ENCODE measurements around the gene ZNF521.

Gene ZNF521

DNA sequence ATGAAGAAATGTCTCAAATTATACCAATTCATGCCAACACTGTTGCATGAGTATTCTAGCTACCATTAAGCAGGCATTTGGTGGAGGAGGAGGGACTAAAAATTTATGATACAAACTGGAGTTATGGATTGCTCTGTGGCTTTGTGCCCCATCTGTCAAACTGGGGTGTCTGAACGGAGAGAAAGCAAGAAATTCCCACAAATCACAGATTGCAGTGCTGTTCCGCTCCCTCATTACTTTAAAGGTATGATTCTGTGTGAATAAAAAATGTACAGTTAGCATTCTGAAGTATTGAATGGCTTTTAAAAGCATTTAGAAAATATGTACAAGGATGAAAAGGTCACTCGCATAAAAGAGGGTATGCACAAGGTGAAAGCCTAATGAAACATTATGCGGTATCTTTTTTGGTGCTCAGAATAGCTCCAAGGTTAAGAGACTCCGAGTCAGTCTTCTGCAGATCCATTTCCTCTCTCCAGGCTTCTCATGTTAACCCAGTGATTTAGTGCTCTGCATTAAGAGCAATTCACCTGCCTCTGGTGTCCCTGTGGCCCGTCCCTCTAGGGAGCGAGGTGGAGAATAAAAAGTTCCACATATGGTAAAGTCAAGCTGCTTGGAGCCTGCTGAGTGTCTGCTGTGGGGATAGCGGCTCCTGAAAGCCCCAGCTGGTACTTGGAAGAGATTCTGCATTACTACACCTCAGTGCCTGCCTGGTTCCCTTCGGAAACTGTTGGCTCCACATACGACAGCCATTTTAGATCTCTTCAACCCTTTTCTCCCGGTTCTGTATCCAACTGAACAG lies 184.2 kb downstream of the ZNF521 start:
- Histone ChIP-seq H3K4me3 (ENCODE audit: insufficient read length, low read depth) (no peak overlapping the region), H3K9me3 (ENCODE audit: insufficient read depth, low read length) (no peaks in the 10 kb centered on the region), H3K36me3 (ENCODE audit: insufficient read depth, insufficient read length, low read length) (no peaks in the 10 kb centered on the region), H3K4me1 (ENCODE audit: insufficient read depth, insufficient read length) (no peaks in the 10 kb centered on the region), H3K9ac (ENCODE audit: insufficient read length, low read depth) (no peak overlapping the region), H3K27me3 (ENCODE audit: insufficient read depth, insufficient read length) (no peaks in the 10 kb centered on the region)
- DNase-seq (ENCODE audit: low read depth, low spot score), result no peak
- TF ChIP-seq SUZ12 (IDR thresholded peaks at IDR 0.05; ENCODE audit: extremely low read depth, insufficient read depth, insufficient read length) (no peak), YY1 (IDR thresholded peaks at IDR 0.05; ENCODE audit: insufficient read depth, insufficient read length) (no peak), ZNF274 (IDR thresholded peaks at IDR 0.05; ENCODE audit: low read depth, low read length) (no peak)

GRCh38 chr18:25166113-25166512 lies 185.9 kb downstream of the ZNF521 start:
- Histone ChIP-seq H3K4me3 (ENCODE audit: insufficient read length, low read depth) (no peak overlapping the region), H3K9ac (ENCODE audit: insufficient read length, low read depth) (no peak overlapping the region), H3K9me3 (ENCODE audit: insufficient read depth, low read length) (no peaks in the 10 kb centered on the region), H3K27me3 (ENCODE audit: insufficient read depth, insufficient read length) (no peaks in the 10 kb centered on the region), H3K4me1 (ENCODE audit: insufficient read depth, insufficient read length) (no peaks in the 10 kb centered on the region), H3K36me3 (ENCODE audit: insufficient read depth, insufficient read length, low read length) (no peaks in the 10 kb centered on the region)
- TF ChIP-seq SUZ12 (IDR thresholded peaks at IDR 0.05; ENCODE audit: extremely low read depth, insufficient read depth, insufficient read length) (no peak), YY1 (IDR thresholded peaks at IDR 0.05; ENCODE audit: insufficient read depth, insufficient read length) (no peak), ZNF274 (IDR thresholded peaks at IDR 0.05; ENCODE audit: low read depth, low read length) (no peak)
- DNase-seq (ENCODE audit: low read depth, low spot score), result no peak

DNA sequence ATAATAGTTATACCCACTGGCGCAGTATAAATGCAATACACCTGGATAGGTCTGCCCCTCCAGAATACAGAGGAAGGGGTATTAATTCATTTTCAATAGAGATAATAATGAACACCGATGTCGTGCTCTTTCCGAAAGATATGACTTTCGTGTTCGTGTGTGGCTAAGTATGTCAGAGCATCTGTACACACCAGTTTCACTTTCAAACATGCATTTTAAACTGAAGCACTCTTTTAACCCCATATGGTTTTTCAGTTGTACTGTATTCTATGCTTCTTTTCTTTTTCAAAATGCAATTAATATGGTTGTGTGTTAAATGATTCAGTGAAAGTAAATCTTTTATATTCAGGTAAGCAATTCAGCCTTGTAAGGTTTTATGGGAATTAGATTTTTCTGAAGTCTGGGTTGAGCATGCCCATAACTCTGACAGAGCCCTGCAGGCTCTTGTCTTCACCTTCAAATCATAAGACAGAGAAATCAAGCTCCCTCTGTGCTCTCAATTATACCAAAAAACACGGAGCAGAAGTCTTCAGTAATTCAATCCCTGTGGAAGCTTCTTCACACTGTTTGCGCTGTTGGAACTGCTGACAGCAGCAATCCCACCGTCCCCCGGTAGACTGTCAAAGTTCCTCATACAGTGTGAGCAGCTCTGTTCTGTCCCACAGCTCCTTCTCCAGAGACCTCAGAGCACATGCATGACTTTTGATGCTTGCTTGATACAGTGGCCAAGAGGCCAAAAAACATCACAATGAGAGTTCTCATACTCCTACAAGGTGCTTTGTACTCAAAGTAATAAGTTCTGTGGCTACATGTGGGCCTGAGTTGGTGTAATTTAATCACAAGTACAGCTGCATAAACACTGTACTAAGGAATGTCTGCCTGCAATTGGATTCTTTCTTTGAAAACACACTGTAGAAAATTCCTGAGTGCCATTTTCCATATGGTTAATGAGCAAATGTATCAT lies 186.8 kb downstream of the ZNF521 start:
- TF ChIP-seq YY1 (IDR thresholded peaks at IDR 0.05; ENCODE audit: insufficient read depth, insufficient read length), result no peak
- TF ChIP-seq ZNF274 (IDR thresholded peaks at IDR 0.05; ENCODE audit: low read depth, low read length), result no peak
- no peak for TF ChIP-seq SUZ12 (IDR thresholded peaks at IDR 0.05; ENCODE audit: extremely low read depth, insufficient read depth, insufficient read length)
- Histone ChIP-seq H3K36me3 (ENCODE audit: insufficient read depth, insufficient read length, low read length) (no peaks in the 10 kb centered on the region), H3K4me1 (ENCODE audit: insufficient read depth, insufficient read length) (no peaks in the 10 kb centered on the region), H3K9me3 (ENCODE audit: insufficient read depth, low read length) (no peaks in the 10 kb centered on the region), H3K4me3 (ENCODE audit: insufficient read length, low read depth) (no peak overlapping the region), H3K27me3 (ENCODE audit: insufficient read depth, insufficient read length) (no peaks in the 10 kb centered on the region), H3K9ac (ENCODE audit: insufficient read length, low read depth) (no peak overlapping the region)
- no peak for DNase-seq (ENCODE audit: low read depth, low spot score)

DNA sequence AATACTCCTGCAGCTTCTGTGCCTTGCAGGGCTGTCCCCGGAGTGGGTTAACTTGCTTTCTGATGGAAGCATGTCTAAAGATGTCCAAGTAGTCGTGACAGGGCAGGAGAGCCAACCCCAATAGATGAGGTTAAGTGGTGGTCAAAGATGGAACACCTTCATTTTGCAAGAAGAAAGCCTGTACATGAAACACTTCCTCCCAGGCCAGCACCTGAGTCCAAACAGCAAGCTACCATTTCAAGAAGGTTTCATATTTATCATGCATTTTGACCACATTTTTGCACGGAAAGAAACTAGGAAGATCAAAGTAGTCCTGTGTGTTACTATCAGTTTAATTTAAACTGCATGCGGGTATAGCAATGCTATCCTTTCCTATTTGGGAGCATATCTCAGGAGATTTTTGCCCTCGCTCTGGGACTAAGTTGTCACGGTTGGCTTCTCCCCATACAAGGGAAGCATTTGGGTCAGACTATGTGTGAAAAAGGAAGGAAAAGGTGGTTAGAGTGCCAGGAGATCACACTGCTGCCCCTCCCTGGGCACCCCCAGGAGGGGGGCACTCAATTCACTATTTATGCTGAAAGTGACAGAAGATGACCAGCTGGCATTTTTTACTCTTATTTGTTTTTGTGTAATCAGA lies 187.6 kb downstream of the ZNF521 start:
- no peaks in the 10 kb centered on the region for H3K36me3 ChIP-seq (ENCODE audit: insufficient read depth, insufficient read length, low read length)
- H3K27me3 ChIP-seq (ENCODE audit: insufficient read depth, insufficient read length), result no peaks in the 10 kb centered on the region
- DNase-seq (ENCODE audit: low read depth, low spot score), result no peak
- TF ChIP-seq SUZ12 (IDR thresholded peaks at IDR 0.05; ENCODE audit: extremely low read depth, insufficient read depth, insufficient read length) (no peak), YY1 (IDR thresholded peaks at IDR 0.05; ENCODE audit: insufficient read depth, insufficient read length) (no peak), ZNF274 (IDR thresholded peaks at IDR 0.05; ENCODE audit: low read depth, low read length) (no peak)
- no peaks in the 10 kb centered on the region for H3K9me3 ChIP-seq (ENCODE audit: insufficient read depth, low read length)
- no peaks in the 10 kb centered on the region for H3K4me1 ChIP-seq (ENCODE audit: insufficient read depth, insufficient read length)
- no peak overlapping the region for H3K4me3 ChIP-seq (ENCODE audit: insufficient read length, low read depth)
- no peak overlapping the region for H3K9ac ChIP-seq (ENCODE audit: insufficient read length, low read depth)

DNA sequence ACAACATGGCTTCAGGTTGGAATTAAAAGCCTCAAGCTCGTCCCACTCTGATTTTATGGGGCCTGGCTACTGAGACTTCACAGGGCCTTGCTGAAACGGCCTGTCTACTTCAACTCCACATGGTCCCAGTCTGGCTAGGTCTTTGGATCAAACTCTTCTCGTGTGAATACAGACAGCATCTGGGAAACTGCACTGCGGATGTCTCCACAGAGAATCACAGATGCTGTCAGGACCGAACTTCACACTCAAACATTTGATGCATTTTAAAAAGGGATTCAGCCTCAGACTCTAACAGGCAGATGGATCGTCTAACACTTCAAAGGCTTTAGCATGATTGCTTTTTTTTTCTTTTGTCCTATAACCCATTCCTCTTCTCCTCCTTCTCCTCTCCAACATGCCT lies 198.5 kb downstream of the ZNF521 start:
- Histone ChIP-seq H3K4me1 (ENCODE audit: insufficient read depth, insufficient read length) (no peaks in the 10 kb centered on the region), H3K9me3 (ENCODE audit: insufficient read depth, low read length) (no peaks in the 10 kb centered on the region), H3K9ac (ENCODE audit: insufficient read length, low read depth) (no peak overlapping the region), H3K27me3 (ENCODE audit: insufficient read depth, insufficient read length) (no peaks in the 10 kb centered on the region), H3K36me3 (ENCODE audit: insufficient read depth, insufficient read length, low read length) (no peaks in the 10 kb centered on the region), H3K4me3 (ENCODE audit: insufficient read length, low read depth) (no peak overlapping the region)
- DNase-seq (ENCODE audit: low read depth, low spot score), result no peak
- no peak for TF ChIP-seq YY1 (IDR thresholded peaks at IDR 0.05; ENCODE audit: insufficient read depth, insufficient read length)

DNA sequence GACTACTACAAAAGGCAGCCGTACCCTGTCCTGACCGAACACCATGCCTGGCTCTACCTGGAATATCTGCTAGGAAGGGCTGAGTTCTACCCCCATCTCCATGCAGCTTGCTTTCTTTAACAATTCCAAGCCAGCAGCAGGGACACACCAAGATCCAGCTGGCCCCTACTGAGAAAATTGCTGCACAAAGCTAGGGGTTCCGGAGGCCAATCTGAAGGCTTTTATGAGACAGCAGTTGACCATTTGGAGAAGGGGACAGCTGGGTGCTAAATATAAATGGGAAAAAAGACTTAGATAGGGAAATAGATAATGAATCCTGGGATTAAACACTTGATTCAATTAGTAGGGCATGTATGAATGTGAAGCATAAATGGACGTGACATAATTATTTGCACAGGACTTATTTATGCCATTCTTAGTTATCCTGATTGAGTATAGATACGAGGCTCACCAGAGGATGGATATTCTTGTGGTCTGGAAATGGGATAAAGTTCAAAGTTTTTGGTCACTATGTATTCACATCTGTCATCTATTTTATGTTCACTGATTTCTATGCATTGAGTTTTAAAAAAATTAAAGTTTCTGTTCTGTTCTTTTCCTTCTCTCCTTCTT lies 204.0 kb downstream of the ZNF521 start:
- no peaks in the 10 kb centered on the region for H3K4me1 ChIP-seq (ENCODE audit: insufficient read depth, insufficient read length)
- TF ChIP-seq ZNF274 (IDR thresholded peaks at IDR 0.05; ENCODE audit: low read depth, low read length) (no peak), SUZ12 (IDR thresholded peaks at IDR 0.05; ENCODE audit: extremely low read depth, insufficient read depth, insufficient read length) (no peak), YY1 (IDR thresholded peaks at IDR 0.05; ENCODE audit: insufficient read depth, insufficient read length) (no peak)
- no peaks in the 10 kb centered on the region for H3K9me3 ChIP-seq (ENCODE audit: insufficient read depth, low read length)
- H3K27me3 ChIP-seq (ENCODE audit: insufficient read depth, insufficient read length), result no peaks in the 10 kb centered on the region
- no peaks in the 10 kb centered on the region for H3K36me3 ChIP-seq (ENCODE audit: insufficient read depth, insufficient read length, low read length)
- no peak overlapping the region for H3K4me3 ChIP-seq (ENCODE audit: insufficient read length, low read depth)
- DNase-seq (ENCODE audit: low read depth, low spot score), result no peak
- no peak overlapping the region for H3K9ac ChIP-seq (ENCODE audit: insufficient read length, low read depth)
